Activated T-helper 17 cell treated with anti-CD3 and anti-CD28 coated beads, Interleukin-2, amount 50 U/mL, for 72 hours (primary cell): Measurements from ENCODE around the gene EGFR. TPM values are rescaled to one million over a fixed set of nuclear protein-coding genes. Genes with fewer than 3 reads are reported as not detected.

ENCODE experiments used
- ATAC-seq: fragments of 150-1000 bp; cut with Tn5 transposase; replicated peaks from 2 replicates; pipeline ENCODE4 v1.10.0; 2021; ENCODE audit warnings: mild to moderate bottlenecking, moderate library complexity
- H3K27ac Mint-ChIP-seq: one replicate; pipeline ENCODE4 v1.8.0; 2022; ENCODE audit warnings: mixed read lengths
- H3K27me3 Mint-ChIP-seq: one replicate; pipeline ENCODE4 v1.8.0; 2022; ENCODE audit warnings: mixed read lengths
- H3K36me3 Mint-ChIP-seq: one replicate; pipeline ENCODE4 v1.8.0; 2022; ENCODE audit warnings: low read depth, mild to moderate bottlenecking, mixed read lengths
- H3K4me1 Mint-ChIP-seq: one replicate; pipeline ENCODE4 v1.8.0; 2022; ENCODE audit warnings: mixed read lengths
- H3K4me3 Mint-ChIP-seq: one replicate; pipeline ENCODE4 v1.8.0; 2022; ENCODE audit warnings: mild to moderate bottlenecking, mixed read lengths
- H3K9me3 Mint-ChIP-seq: one replicate; pipeline ENCODE4 v1.8.0; 2022; ENCODE audit warnings: mixed read lengths
- total RNA-seq, 2 donors: library from RNA; stranded (reverse); gene quantifications; one replicate each; pipeline ENCODE4 v1.2.3, GENCODE V29; 2022

EGFR gene
- total RNA-seq, 2 donors from 2014 or later, result 0.02 TPM; not detected in 1

GRCh38 chr7:55043691-55044370 lies 25.0 kb downstream of the EGFR start:
- H3K9me3 Mint-ChIP-seq, result no peaks in the 10 kb centered on the region
- no peak overlapping the region for H3K4me3 Mint-ChIP-seq
- H3K27me3 Mint-ChIP-seq, result peaks cover 11% of the 10 kb centered on the region
- H3K36me3 Mint-ChIP-seq, result no peaks in the 10 kb centered on the region
- H3K4me1 Mint-ChIP-seq, result no peaks in the 10 kb centered on the region
- no peak for ATAC-seq
- no peak overlapping the region for H3K27ac Mint-ChIP-seq

GRCh38 chr7:55044371-55044717 lies 25.5 kb downstream of the EGFR start:
- Mint-ChIP-seq H3K9me3 (no peaks in the 10 kb centered on the region), H3K4me1 (no peaks in the 10 kb centered on the region), H3K27me3 (peaks cover 7% of the 10 kb centered on the region), H3K36me3 (no peaks in the 10 kb centered on the region), H3K4me3 (no peak overlapping the region), H3K27ac (no peak overlapping the region)
- ATAC-seq, result no peak

GRCh38 chr7:55044791-55045190 lies 26.0 kb downstream of the EGFR start:
- Mint-ChIP-seq H3K4me3 (no peak overlapping the region), H3K36me3 (no peaks in the 10 kb centered on the region), H3K27me3 (peaks cover 4% of the 10 kb centered on the region), H3K4me1 (no peaks in the 10 kb centered on the region), H3K9me3 (no peaks in the 10 kb centered on the region), H3K27ac (no peak overlapping the region)
- no peak for ATAC-seq

GRCh38 chr7:55046582-55047342 lies 27.9 kb downstream of the EGFR start:
- Mint-ChIP-seq H3K36me3 (no peaks in the 10 kb centered on the region), H3K9me3 (no peaks in the 10 kb centered on the region), H3K4me3 (no peak overlapping the region), H3K4me1 (no peaks in the 10 kb centered on the region), H3K27ac (no peak overlapping the region), H3K27me3 (no peaks in the 10 kb centered on the region)
- no peak for ATAC-seq

- Mint-ChIP-seq H3K4me3 (no peak overlapping the region), H3K27me3 (no peaks in the 10 kb centered on the region), H3K9me3 (no peaks in the 10 kb centered on the region), H3K4me1 (no peaks in the 10 kb centered on the region), H3K27ac (no peak overlapping the region), H3K36me3 (no peaks in the 10 kb centered on the region)
- no peak for ATAC-seq
Observed at GRCh38 chr7:55048221-55048859, 29.5 kb downstream of the EGFR start.

- peaks cover 7% of the 10 kb centered on the region for H3K27me3 Mint-ChIP-seq
- H3K4me3 Mint-ChIP-seq, result no peak overlapping the region
- H3K27ac Mint-ChIP-seq, result no peak overlapping the region
- H3K36me3 Mint-ChIP-seq, result no peaks in the 10 kb centered on the region
- no peaks in the 10 kb centered on the region for H3K4me1 Mint-ChIP-seq
- ATAC-seq, result no peak
- no peaks in the 10 kb centered on the region for H3K9me3 Mint-ChIP-seq
Observed at GRCh38 chr7:55050281-55050680, 31.5 kb downstream of the EGFR start.

- H3K4me1 Mint-ChIP-seq, result no peaks in the 10 kb centered on the region
- H3K36me3 Mint-ChIP-seq, result no peaks in the 10 kb centered on the region
Observed at GRCh38 chr7:55052081-55052480, 33.3 kb downstream of the EGFR start.

GRCh38 chr7:55052741-55053427 lies 34.1 kb downstream of the EGFR start:
- Mint-ChIP-seq H3K4me3 (no peak overlapping the region), H3K9me3 (no peaks in the 10 kb centered on the region), H3K27ac (no peak overlapping the region)

More at GRCh38 chr7:55052081-55052480, 33.3 kb downstream of the EGFR start:
- Mint-ChIP-seq H3K27ac (no peak overlapping the region), H3K9me3 (no peaks in the 10 kb centered on the region), H3K4me3 (no peak overlapping the region), H3K27me3 (peaks cover 13% of the 10 kb centered on the region)
- no peak for ATAC-seq

GRCh38 chr7:55053651-55054571 lies 35.1 kb downstream of the EGFR start:
- Mint-ChIP-seq H3K27me3 (peaks cover 13% of the 10 kb centered on the region), H3K4me3 (no peak overlapping the region), H3K36me3 (no peaks in the 10 kb centered on the region), H3K9me3 (no peaks in the 10 kb centered on the region), H3K27ac (no peak overlapping the region), H3K4me1 (no peaks in the 10 kb centered on the region)
- ATAC-seq, result no peak

More at GRCh38 chr7:55052741-55053427, 34.1 kb downstream of the EGFR start:
- no peak for ATAC-seq
- H3K4me1 Mint-ChIP-seq, result no peaks in the 10 kb centered on the region
- H3K27me3 Mint-ChIP-seq, result peaks cover 13% of the 10 kb centered on the region
- H3K36me3 Mint-ChIP-seq, result no peaks in the 10 kb centered on the region

- H3K36me3 Mint-ChIP-seq, result no peaks in the 10 kb centered on the region
- no peak for ATAC-seq
- H3K9me3 Mint-ChIP-seq, result no peaks in the 10 kb centered on the region
- H3K4me3 Mint-ChIP-seq, result no peak overlapping the region
- H3K27me3 Mint-ChIP-seq, result peaks cover 13% of the 10 kb centered on the region
- no peaks in the 10 kb centered on the region for H3K4me1 Mint-ChIP-seq
- no peak overlapping the region for H3K27ac Mint-ChIP-seq
Observed at GRCh38 chr7:55054758-55055157, 35.9 kb downstream of the EGFR start.

GRCh38 chr7:55055479-55055878 lies 36.7 kb downstream of the EGFR start:
- H3K4me1 Mint-ChIP-seq, result no peaks in the 10 kb centered on the region

GRCh38 chr7:55056068-55056467 lies 37.3 kb downstream of the EGFR start:
- no peak for ATAC-seq
- Mint-ChIP-seq H3K27me3 (peaks cover 13% of the 10 kb centered on the region), H3K27ac (no peak overlapping the region), H3K4me3 (no peak overlapping the region), H3K9me3 (no peaks in the 10 kb centered on the region), H3K36me3 (no peaks in the 10 kb centered on the region), H3K4me1 (no peaks in the 10 kb centered on the region)

More at GRCh38 chr7:55055479-55055878, 36.7 kb downstream of the EGFR start:
- H3K4me3 Mint-ChIP-seq, result no peak overlapping the region
- no peak overlapping the region for H3K27ac Mint-ChIP-seq
- H3K9me3 Mint-ChIP-seq, result no peaks in the 10 kb centered on the region
- H3K27me3 Mint-ChIP-seq, result peaks cover 13% of the 10 kb centered on the region
- H3K36me3 Mint-ChIP-seq, result no peaks in the 10 kb centered on the region
- no peak for ATAC-seq

GRCh38 chr7:55056577-55057480 lies 38.0 kb downstream of the EGFR start:
- no peak overlapping the region for H3K27ac Mint-ChIP-seq
- no peak for ATAC-seq
- H3K4me3 Mint-ChIP-seq, result no peak overlapping the region
- H3K27me3 Mint-ChIP-seq, result peaks cover 13% of the 10 kb centered on the region
- H3K4me1 Mint-ChIP-seq, result no peaks in the 10 kb centered on the region
- no peaks in the 10 kb centered on the region for H3K36me3 Mint-ChIP-seq
- H3K9me3 Mint-ChIP-seq, result no peaks in the 10 kb centered on the region
